CD4-positive, alpha-beta T cell treated with Interleukin-17A for 4 hours (primary cell): ENCODE results near the gene CEP95.
A peak's percentile ranks its signal among the peaks of the same experiment; 100 is the strongest.
"Not testable (repeated sequence)": the region's sequence is repeated elsewhere in the genome, so short reads cannot be mapped to it uniquely, and the experiment has no call there.

Experiments
- DNase-seq: peaks from one replicate; pipeline ENCODE4 v3.0.0-alpha.2; 2020; ENCODE audit warnings: mixed read lengths

Gene CEP95

GRCh38 chr17:64506576-64507412 lies at the start of gene CEP95:
CEP95 (plus strand) TSS chr17:64506977; CDS start chr17:64507098, 121 bp downstream.
- DNase-seq: peak; percentile 97

- no peak for DNase-seq
These were observed 49.6 kb upstream of the CEP95 start for GRCh38 chr17:64457156-64457555.

- no peak for DNase-seq
These were observed 48.0 kb upstream of the CEP95 start for GRCh38 chr17:64458756-64459155.

GRCh38 chr17:64459284-64459747 lies 47.5 kb upstream of the CEP95 start:
- no peak for DNase-seq

- not testable (repeated sequence) for DNase-seq
These were observed 47.0 kb upstream of the CEP95 start for GRCh38 chr17:64459818-64460217.

GRCh38 chr17:64460955-64461354 lies 45.8 kb upstream of the CEP95 start:
- DNase-seq: no peak

- no peak for DNase-seq
These were observed 45.0 kb upstream of the CEP95 start for GRCh38 chr17:64461788-64462187.

GRCh38 chr17:64466019-64466735 lies 40.6 kb upstream of the CEP95 start:
- no peak for DNase-seq

GRCh38 chr17:64466834-64467233 lies 39.9 kb upstream of the CEP95 start:
- not testable (repeated sequence) for DNase-seq

- no peak for DNase-seq
These were observed 36.2 kb upstream of the CEP95 start for GRCh38 chr17:64470625-64471024.

- no peak for DNase-seq
These were observed 35.3 kb upstream of the CEP95 start for GRCh38 chr17:64471440-64471839.

- DNase-seq: no peak
These were observed 34.2 kb upstream of the CEP95 start for GRCh38 chr17:64472564-64472963.

GRCh38 chr17:64477849-64478248 lies 28.9 kb upstream of the CEP95 start:
- DNase-seq: no peak

GRCh38 chr17:64480951-64481350 lies 25.8 kb upstream of the CEP95 start:
- DNase-seq: no peak

- no peak for DNase-seq
These were observed 22.4 kb upstream of the CEP95 start for GRCh38 chr17:64484380-64484779.

- no peak for DNase-seq
These were observed 18.5 kb upstream of the CEP95 start for GRCh38 chr17:64488301-64488700.

GRCh38 chr17:64491034-64491860 lies 15.5 kb upstream of the CEP95 start:
- DNase-seq: peak; percentile 71

- DNase-seq: no peak
These were observed 14.8 kb upstream of the CEP95 start for GRCh38 chr17:64491994-64492393.

GRCh38 chr17:64492481-64493109 lies 14.2 kb upstream of the CEP95 start:
- peak; percentile 47 for DNase-seq

- no peak for DNase-seq
These were observed 12.7 kb upstream of the CEP95 start for GRCh38 chr17:64494121-64494520.

GRCh38 chr17:64495300-64495699 lies 11.5 kb upstream of the CEP95 start:
- DNase-seq: not testable (repeated sequence)

GRCh38 chr17:64496348-64496785 lies 10.4 kb upstream of the CEP95 start:
- DNase-seq: no peak
